H9 (cell line): ENCODE measurements around the gene THSD7B. TPM values are rescaled to one million over a fixed set of nuclear protein-coding genes. Genes with fewer than 3 reads are reported as not detected.

Source experiments
- DNase-seq: peaks from one replicate; pipeline ENCODE4 v3.0.0-alpha.2; 2017
- H2AFZ ChIP-seq: one replicate; pipeline ENCODE4 v1.6.1; 2013; ENCODE audit warnings: mild to moderate bottlenecking, low read length, control low read depth, moderate library complexity
- H2AK5ac ChIP-seq: 2 replicates; pipeline ENCODE4 v1.6.1; 2013; ENCODE audit warnings: low read length, control low read depth, mixed read lengths; ENCODE audit not compliant: insufficient read length
- H2BK120ac ChIP-seq: one replicate; pipeline ENCODE4 v1.6.1; 2013; ENCODE audit warnings: low read depth, mild to moderate bottlenecking, low read length, control low read depth, inconsistent platforms; ENCODE audit not compliant: poor library complexity, severe bottlenecking
- H2BK12ac ChIP-seq: 2 replicates; pipeline ENCODE4 v1.6.1; 2013; ENCODE audit warnings: low read length, control low read depth, mixed read lengths, low read depth; ENCODE audit not compliant: insufficient read length
- H2BK15ac ChIP-seq: 2 replicates; pipeline ENCODE4 v1.6.1; 2013; ENCODE audit warnings: low read depth, low read length, control low read depth
- H2BK20ac ChIP-seq: one replicate; pipeline ENCODE4 v1.6.1; 2013; ENCODE audit warnings: low read depth, mild to moderate bottlenecking, low read length, control low read depth, inconsistent platforms; ENCODE audit not compliant: poor library complexity, severe bottlenecking
- H2BK5ac ChIP-seq: 2 replicates; pipeline ENCODE4 v1.6.1; 2013; ENCODE audit warnings: low read length, control low read depth, mixed read lengths; ENCODE audit not compliant: insufficient read length
- H3K14ac ChIP-seq: 2 replicates; pipeline ENCODE4 v1.6.1; 2013; ENCODE audit warnings: low read length, control low read depth; ENCODE audit not compliant: insufficient read depth
- H3K18ac ChIP-seq: 2 replicates; pipeline ENCODE4 v1.6.1; 2013; ENCODE audit warnings: low read depth, mild to moderate bottlenecking, mixed read lengths, low read length, control low read depth; ENCODE audit not compliant: insufficient read length
- H3K23ac ChIP-seq: 2 replicates; pipeline ENCODE4 v1.6.1; 2013; ENCODE audit warnings: low read length, control low read depth, mixed read lengths, low read depth; ENCODE audit not compliant: insufficient read length
- H3K23me2 ChIP-seq: 2 replicates; pipeline ENCODE4 v1.6.1; 2013; ENCODE audit warnings: low read depth, mild to moderate bottlenecking, mixed read lengths, low read length, control low read depth; ENCODE audit not compliant: insufficient read length, poor library complexity, severe bottlenecking
- H3K27ac ChIP-seq: 2 replicates; pipeline ENCODE4 v1.5.1; 2013; ENCODE audit warnings: low read length, control low read depth, mixed read lengths, low read depth; ENCODE audit not compliant: insufficient read length
- H3K27me3 ChIP-seq: 2 replicates; pipeline ENCODE4 v1.6.1; 2013; ENCODE audit warnings: low read length, control low read depth, inconsistent platforms; ENCODE audit not compliant: insufficient read depth
- H3K4ac ChIP-seq: 2 replicates; pipeline ENCODE4 v1.6.1; 2013; ENCODE audit warnings: low read depth, mild to moderate bottlenecking, control low read depth, inconsistent platforms, low read length, moderate library complexity
- H3K4me1 ChIP-seq: 2 replicates; pipeline ENCODE4 v1.6.1; 2013; ENCODE audit warnings: low read length, control low read depth, inconsistent platforms; ENCODE audit not compliant: insufficient read depth
- H3K4me2 ChIP-seq: 2 replicates; pipeline ENCODE4 v1.6.1; 2013; ENCODE audit warnings: low read length, control low read depth, mixed read lengths; ENCODE audit not compliant: insufficient read length, insufficient read depth
- H3K56ac ChIP-seq: 2 replicates; pipeline ENCODE4 v1.6.1; 2013; ENCODE audit warnings: low read depth, mild to moderate bottlenecking, mixed read lengths, low read length, control low read depth; ENCODE audit not compliant: insufficient read length
- H3K79me1 ChIP-seq: 2 replicates; pipeline ENCODE4 v1.6.1; 2013; ENCODE audit warnings: low read depth, mild to moderate bottlenecking, moderate library complexity, low read length, control low read depth, inconsistent platforms; ENCODE audit not compliant: insufficient read depth, poor library complexity, severe bottlenecking
- H3K79me2 ChIP-seq: 2 replicates; pipeline ENCODE4 v1.6.1; 2013; ENCODE audit warnings: low read length, control low read depth, inconsistent platforms; ENCODE audit not compliant: insufficient read depth
- H3K9ac ChIP-seq: 2 replicates; pipeline ENCODE4 v1.6.1; 2013; ENCODE audit warnings: low read length, control low read depth, mixed read lengths; ENCODE audit not compliant: insufficient read length; ENCODE audit errors: extremely low read depth
- H3K9me3 ChIP-seq: one replicate; pipeline ENCODE4 v1.6.1; 2013; ENCODE audit warnings: low read depth, low read length, inconsistent platforms; ENCODE audit not compliant: control insufficient read depth
- H3T11ph ChIP-seq: one replicate; pipeline ENCODE4 v1.6.1; 2013; ENCODE audit warnings: mild to moderate bottlenecking, low read length, control low read depth, inconsistent platforms
- H4K20me1 ChIP-seq: one replicate; pipeline ENCODE4 v1.6.1; 2013; ENCODE audit not compliant: control insufficient read depth, insufficient read length, insufficient read depth
- H4K5ac ChIP-seq: 2 replicates; pipeline ENCODE4 v1.6.1; 2013; ENCODE audit warnings: low read depth, mild to moderate bottlenecking, mixed read lengths, low read length, control low read depth; ENCODE audit not compliant: insufficient read length
- H4K8ac ChIP-seq: replicated peaks from 2 replicates; pipeline ENCODE4 v1.6.1; 2013; ENCODE audit warnings: low read length, control low read depth, mixed read lengths, low read depth; ENCODE audit not compliant: insufficient read length
- H4K91ac ChIP-seq: 2 replicates; pipeline ENCODE4 v1.6.1; 2013; ENCODE audit warnings: low read depth, mild to moderate bottlenecking, moderate library complexity, mixed read lengths, low read length, control low read depth; ENCODE audit not compliant: insufficient read length
- H3K27ac Mint-ChIP-seq, 3 experiments: 2 replicates in 2 of 3; 3 replicates in 1 of 3; pipeline ENCODE4 v1.8.0; 2020 to 2021; ENCODE audit warnings: mixed read lengths in 3 of 3, mild to moderate bottlenecking in 1 of 3, moderate library complexity in 1 of 3
- H3K27me3 Mint-ChIP-seq: 2 replicates; pipeline ENCODE4 v1.8.0; 2021; ENCODE audit warnings: low read depth, mild to moderate bottlenecking, moderate library complexity, mixed read lengths
- H3K36me3 Mint-ChIP-seq, 3 experiments: 2 replicates in 2 of 3; 3 replicates in 1 of 3; pipeline ENCODE4 v1.8.0; 2020 to 2021; ENCODE audit warnings: low read depth in 3 of 3, mixed read lengths in 3 of 3; ENCODE audit not compliant: insufficient read depth in 1 of 3
- H3K4me1 Mint-ChIP-seq, 2 experiments: 2 replicates each; pipeline ENCODE4 v1.8.0; 2020; ENCODE audit warnings: mixed read lengths in 2 of 2
- H3K4me3 Mint-ChIP-seq, 2 experiments: 2 replicates in 1 of 2; 3 replicates in 1 of 2; pipeline ENCODE4 v1.8.0; 2020 to 2021; ENCODE audit warnings: mild to moderate bottlenecking in 2 of 2, mixed read lengths in 2 of 2, moderate library complexity in 1 of 2
- H3K9me3 Mint-ChIP-seq, 2 experiments: 2 replicates in 1 of 2; 3 replicates in 1 of 2; pipeline ENCODE4 v1.8.0; 2020; ENCODE audit warnings: mild to moderate bottlenecking in 2 of 2, mixed read lengths in 2 of 2, moderate library complexity in 1 of 2
- WGBS: extraction: QIAGEN DNeasy Blood & Tissue Kit; methylation state at CpG from one replicate; pipeline ENCODE4 v1.1.7; 2013; ENCODE audit warnings: missing lambda C conversion rate, low lambda C conversion rate, mixed read lengths; ENCODE audit not compliant: insufficient read length; ENCODE audit errors: extremely low coverage; 5-methylcytosine and 5-hydroxymethylcytosine counted together
- total RNA-seq: library from RNA; stranded (reverse); gene quantifications from 2 replicates; pipeline ENCODE4 v1.2.1, GENCODE V29; 2021
- TF ChIP-seq, protein P1 (sequence below): fragments of 200-600 bp; sonication (generic); conservative IDR thresholded peaks from 3 replicates; pipeline ENCODE4 v1.8.0; 2021; ENCODE audit warnings: antibody characterized with exemption, mild to moderate bottlenecking

THSD7B gene
- total RNA-seq, 1 experiment from 2014 or later = 0.85 TPM

DNA sequence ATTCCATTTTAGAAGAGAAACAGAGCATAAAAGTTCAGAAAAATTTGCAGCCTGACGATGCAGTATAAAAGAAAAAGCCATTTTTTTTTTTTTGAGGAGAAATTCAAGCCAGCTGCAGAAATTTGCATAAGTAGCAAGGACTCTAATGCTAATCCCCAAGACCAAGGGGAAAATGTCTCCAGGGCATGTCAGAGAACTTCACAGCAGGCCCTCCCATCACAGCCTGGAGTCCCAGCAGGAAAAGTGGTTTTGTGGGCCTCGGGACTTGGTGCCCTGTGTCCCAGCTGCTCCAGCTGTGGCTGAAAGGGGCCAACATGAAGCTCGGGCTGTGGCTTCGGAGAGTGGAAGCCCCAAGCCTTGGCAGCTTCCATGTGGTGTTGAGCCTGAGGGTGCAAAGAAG, 873.6 kb downstream of the THSD7B start:
- Mint-ChIP-seq H3K36me3 (peaks cover 0 to 3% (median 0%) of the 10 kb centered on the region in 3 experiments; a peak in 4 of 7 replicates), H3K4me1 (peaks cover 10 to 12% of the 10 kb centered on the region in 2 experiments), H3K27me3 (no peaks in the 10 kb centered on the region; the same call in 1 of the 2 replicates), H3K9me3 (peaks cover 0 to 8% of the 10 kb centered on the region in 2 experiments; a peak in 3 of 5 replicates), H3K27ac (no peak overlapping the region), H3K4me3 (no peak overlapping the region)
- Histone ChIP-seq H3K9me3 (no peaks in the 10 kb centered on the region), H2BK15ac (no peak overlapping the region), H3K9ac (no peak overlapping the region), H2AK5ac (no peak overlapping the region), H3K4ac (no peak overlapping the region), H3T11ph (no peak overlapping the region), H4K5ac (no peak overlapping the region), H3K4me1 (no peaks in the 10 kb centered on the region), H2AFZ (no peak overlapping the region), H3K79me1 (no peaks in the 10 kb centered on the region), H3K56ac (no peak overlapping the region), H3K23me2 (no peaks in the 10 kb centered on the region), H4K20me1 (no peaks in the 10 kb centered on the region), H2BK20ac (no peak overlapping the region), H3K18ac (no peak overlapping the region), H3K4me2 (no peak overlapping the region), H3K14ac (no peak overlapping the region), H2BK120ac (no peak overlapping the region), H2BK12ac (no peak overlapping the region), H4K91ac (no peak overlapping the region), H2BK5ac (no peak overlapping the region), H3K23ac (no peak overlapping the region), H3K27ac (no peak overlapping the region), H3K27me3 (no peaks in the 10 kb centered on the region), H3K79me2 (no peaks in the 10 kb centered on the region), H4K8ac (no peak overlapping the region)
- DNase-seq = peak; percentile 59
- TF ChIP-seq, protein P1, sequence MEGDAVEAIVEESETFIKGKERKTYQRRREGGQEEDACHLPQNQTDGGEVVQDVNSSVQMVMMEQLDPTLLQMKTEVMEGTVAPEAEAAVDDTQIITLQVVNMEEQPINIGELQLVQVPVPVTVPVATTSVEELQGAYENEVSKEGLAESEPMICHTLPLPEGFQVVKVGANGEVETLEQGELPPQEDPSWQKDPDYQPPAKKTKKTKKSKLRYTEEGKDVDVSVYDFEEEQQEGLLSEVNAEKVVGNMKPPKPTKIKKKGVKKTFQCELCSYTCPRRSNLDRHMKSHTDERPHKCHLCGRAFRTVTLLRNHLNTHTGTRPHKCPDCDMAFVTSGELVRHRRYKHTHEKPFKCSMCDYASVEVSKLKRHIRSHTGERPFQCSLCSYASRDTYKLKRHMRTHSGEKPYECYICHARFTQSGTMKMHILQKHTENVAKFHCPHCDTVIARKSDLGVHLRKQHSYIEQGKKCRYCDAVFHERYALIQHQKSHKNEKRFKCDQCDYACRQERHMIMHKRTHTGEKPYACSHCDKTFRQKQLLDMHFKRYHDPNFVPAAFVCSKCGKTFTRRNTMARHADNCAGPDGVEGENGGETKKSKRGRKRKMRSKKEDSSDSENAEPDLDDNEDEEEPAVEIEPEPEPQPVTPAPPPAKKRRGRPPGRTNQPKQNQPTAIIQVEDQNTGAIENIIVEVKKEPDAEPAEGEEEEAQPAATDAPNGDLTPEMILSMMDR = no peak
- no CpG with 5 or more reads among the region's 4 CpGs for WGBS
